K562 (cell line): ENCODE data around the gene CACNA1C. TPM values are rescaled to one million over a fixed set of nuclear protein-coding genes. Genes with fewer than 3 reads are reported as not detected.

Experiments
- ATAC-seq: fragments of 200-7000 bp; cut with Tn5 transposase; 3 replicates; pipeline ENCODE4 v1.9.1; 2020; ENCODE audit warnings: moderate library complexity
- BruUV-seq: library from RNA; stranded (reverse); fragments of 400-500 nt; replicated peaks from 2 replicates; lab custom pipeline; 2021; lab: Mats Ljungman, UMichigan
- CTCF ChIA-PET: fragments of 300-600 bp; formaldehyde crosslinking; extraction: SDS; loops from one replicate; lab custom pipeline; 2021; ENCODE audit warnings: low intra/inter-chr PET ratio; lab: Yijun Ruan, JAX
- POLR2A ChIA-PET: fragments of 300-600, 350-650 bp; sonication (Branson Sonifier 250); formaldehyde crosslinking; extraction: SDS; loops from one replicate; lab custom pipeline; 2021; ENCODE audit warnings: antibody characterized with exemption, inconsistent platforms; lab: Yijun Ruan, JAX
- DNase-seq, 4 experiments: peaks; one replicate each; pipeline versions ENCODE4 v3.0.0 to v3.0.0-alpha.2; 2011 to 2018; ENCODE audit warnings: low spot score in 3 of 4, mixed read lengths in 3 of 4; ENCODE audit errors: extremely low read depth in 1 of 4
- FAIRE-seq: peaks from 2 replicates; lab custom pipeline; 2011; peaks lifted over from hg19 to GRCh38; lab: Jason Lieb, UNC
- H2AFZ ChIP-seq: 2 replicates; pipeline ENCODE4 v1.6.0; 2011; ENCODE audit warnings: low read depth, low read length, control low read depth, inconsistent platforms
- H3K27ac ChIP-seq: fragments of 200-600 bp; 3 replicates; pipeline ENCODE4 v1.8.0; 2011; ENCODE audit warnings: low read depth, mild to moderate bottlenecking, control low read depth, inconsistent platforms, low read length, moderate library complexity, mixed read lengths; ENCODE audit errors: extremely low read depth
- H3K27me3 ChIP-seq, 2 experiments: fragments of 300-600 bp in 1 of 2; 2 replicates in 1 of 2; 3 replicates in 1 of 2; pipeline versions ENCODE4 v1.6.0 to v1.8.0; 2011; ENCODE audit warnings: inconsistent platforms in 2 of 2, low read length in 2 of 2, mild to moderate bottlenecking in 1 of 2, mixed read lengths in 1 of 2, moderate library complexity in 1 of 2; ENCODE audit not compliant: control insufficient read depth in 2 of 2, insufficient read depth in 2 of 2
- H3K36me3 ChIP-seq: fragments of 300-600 bp; 3 replicates; pipeline ENCODE4 v1.8.0; 2011; ENCODE audit warnings: mild to moderate bottlenecking, low read length, inconsistent platforms; ENCODE audit not compliant: control insufficient read depth, insufficient read depth
- H3K4me1 ChIP-seq, 2 experiments: fragments of 200-600 bp in 1 of 2; replicated peaks in 1 of 2; 2 replicates in 1 of 2; 3 replicates in 1 of 2; pipeline versions ENCODE4 v1.5.1 to v1.8.0; 2011; ENCODE audit warnings: inconsistent platforms in 2 of 2, low read length in 2 of 2, mild to moderate bottlenecking in 1 of 2, mixed read lengths in 1 of 2, moderate library complexity in 1 of 2; ENCODE audit not compliant: control insufficient read depth in 2 of 2, insufficient read depth in 2 of 2
- H3K4me2 ChIP-seq: 2 replicates; pipeline ENCODE4 v1.6.1; 2011; ENCODE audit warnings: low read length, control low read depth, inconsistent platforms, mixed read lengths; ENCODE audit not compliant: insufficient read depth
- H3K4me3 ChIP-seq: fragments of 200-600 bp; sonication (generic), shearing (Covaris generic); 2 replicates; pipeline ENCODE4 v1.5.1; 2016; ENCODE audit warnings: control low read depth, inconsistent platforms
- H3K79me2 ChIP-seq: fragments of 200-600 bp; 3 replicates; pipeline ENCODE4 v1.8.0; 2011; ENCODE audit warnings: low read length, inconsistent platforms; ENCODE audit not compliant: control insufficient read depth, insufficient read depth
- H3K9ac ChIP-seq, 2 experiments: 2 replicates each; pipeline versions ENCODE4 v1.6.0 to v1.6.1; 2011; ENCODE audit warnings: low read depth in 2 of 2, low read length in 2 of 2, control low read depth in 1 of 2, inconsistent platforms in 1 of 2, mild to moderate bottlenecking in 1 of 2, mixed read lengths in 1 of 2; ENCODE audit not compliant: insufficient read depth in 1 of 2
- H3K9me1 ChIP-seq: one replicate; pipeline ENCODE4 v1.6.0; 2011; ENCODE audit warnings: inconsistent platforms, mild to moderate bottlenecking, low read length, moderate library complexity; ENCODE audit not compliant: control insufficient read depth, insufficient read depth
- H3K9me3 ChIP-seq: replicated peaks from 2 replicates; pipeline ENCODE4 v1.5.1; 2011; ENCODE audit warnings: low read depth, low read length, inconsistent platforms; ENCODE audit not compliant: control insufficient read depth, insufficient read depth
- H4K20me1 ChIP-seq: replicated peaks from 2 replicates; pipeline ENCODE4 v1.6.1; 2011; ENCODE audit warnings: low read length, inconsistent platforms, mixed read lengths; ENCODE audit not compliant: control insufficient read depth, insufficient read depth
- FOS ChIP-seq: IDR thresholded peaks from 3 replicates; pipeline ENCODE4 v1.6.1; 2011; ENCODE audit not compliant: insufficient read length; ENCODE audit errors: extremely low read depth
- HSF4 ChIP-seq: fragments of 250-450 bp; sonication (Bioruptor Pico); IDR thresholded peaks from 2 replicates; pipeline ENCODE4 v2.1.2; 2022; ENCODE audit warnings: mild to moderate bottlenecking, moderate library complexity, borderline replicate concordance
- MED1 ChIP-seq: sonication (generic); formaldehyde crosslinking; IDR thresholded peaks from 2 replicates; pipeline ENCODE4 v1.8.1; 2023; ENCODE audit warnings: missing genetic modification reagents, borderline replicate concordance
- SMARCA4 ChIP-seq: fragments of 450-650 bp; IDR thresholded peaks from 2 replicates; pipeline ENCODE4 v1.6.1; 2016
- SNAPC5 ChIP-seq: fragments of 250-450 bp; sonication (Bioruptor Pico); IDR thresholded peaks from 2 replicates; pipeline ENCODE4 v1.8.0; 2021; ENCODE audit warnings: moderate library complexity, mild to moderate bottlenecking, inconsistent platforms
- TCF3 ChIP-seq: sonication (generic); formaldehyde crosslinking; IDR thresholded peaks from 2 replicates; pipeline ENCODE4 v1.4.0; 2020; ENCODE audit warnings: mild to moderate bottlenecking, missing genetic modification reagents
- THRA ChIP-seq: fragments of 450-650 bp; IDR thresholded peaks from 2 replicates; pipeline ENCODE4 v1.6.1; 2017; ENCODE audit warnings: mild to moderate bottlenecking, moderate library complexity
- ZKSCAN8 ChIP-seq: fragments of 200-800 bp; sonication (Bioruptor generic); IDR thresholded peaks from 2 replicates; pipeline ENCODE4 v1.6.1; 2016; ENCODE audit warnings: missing genetic modification characterization, missing compliant biosample characterization
- ZNF146 ChIP-seq: IDR thresholded peaks from one replicate; pipeline ENCODE4 v1.6.1; 2018; ENCODE audit warnings: missing compliant biosample characterization; ENCODE audit not compliant: unreplicated experiment
- ZNF551 ChIP-seq: fragments of 250-450 bp; sonication (Bioruptor Pico); IDR thresholded peaks from 2 replicates; pipeline ENCODE4 v1.5.0; 2021; ENCODE audit warnings: mild to moderate bottlenecking, moderate library complexity
- WGBS: fragments of 100-300 bp; shearing (Covaris generic); methylation state at CpG from one replicate; pipeline ENCODE4 v1.1.6; 2016; ENCODE audit warnings: low coverage, mixed read lengths; ENCODE audit not compliant: insufficient coverage; ENCODE audit errors: missing lambda C conversion rate; 5-methylcytosine and 5-hydroxymethylcytosine counted together
- in situ Hi-C: fragments of 300-500 bp; cut with MboI; formaldehyde crosslinking; loops from 4 replicates; pipeline ENCODE4 v1.15.0; 2018; ENCODE audit warnings: inconsistent platforms, mixed read lengths
- intact Hi-C: fragments of 100-400 bp; cut with micrococcal nuclease; formaldehyde crosslinking; loops from 2 replicates; pipeline ENCODE4 v1.14.2; 2022
- polyA plus RNA-seq, 8 experiments: library from polyadenylated mRNA; depleted of rRNA in 4 of 8; stranded (reverse) in 5 of 8; unstranded in 3 of 8; fragments of >200 nt; fragmentation: Nextera tagmentation in 2 of 8; fragmentation: Illumina TruSeq in 1 of 8; extraction: Ambion mirVana in 2 of 8; extraction: Trizol in 1 of 8; gene quantifications; 2 replicates each; pipeline versions ENCODE4 v1.2.1 to v1.2.3, GENCODE V29; 2011 to 2014; ENCODE audit warnings: inconsistent platforms in 1 of 8, missing spikeins in 1 of 8
- total RNA-seq, 7 experiments: library from RNA; depleted of rRNA in 6 of 7; stranded (reverse); fragments of >200 nt in 6 of 7; fragmentation: Illumina TruSeq in 2 of 7; extraction: Trizol in 2 of 7; gene quantifications; 2 replicates each; pipeline versions ENCODE4 v1.2.1 to v1.2.3, GENCODE V29; 2011 to 2021; ENCODE audit warnings: low replicate concordance in 1 of 7
- TF ChIP-seq, protein P1 (sequence below): fragments of 450-650 bp; formaldehyde crosslinking; IDR thresholded peaks from 2 replicates; pipeline ENCODE4 v1.4.0; 2020; ENCODE audit warnings: mild to moderate bottlenecking, moderate library complexity
- TF ChIP-seq, protein P2 (sequence below): fragments of 250-450 bp; sonication (Bioruptor Pico); IDR thresholded peaks from 2 replicates; pipeline ENCODE4 v1.5.0; 2021; ENCODE audit warnings: mild to moderate bottlenecking, moderate library complexity

CACNA1C gene
- total and polyA plus RNA-seq, 9 of the 15 experiments (the other 6 are each of a cell fraction or from before 2014, with no cell fraction given), result not detected

DNA sequence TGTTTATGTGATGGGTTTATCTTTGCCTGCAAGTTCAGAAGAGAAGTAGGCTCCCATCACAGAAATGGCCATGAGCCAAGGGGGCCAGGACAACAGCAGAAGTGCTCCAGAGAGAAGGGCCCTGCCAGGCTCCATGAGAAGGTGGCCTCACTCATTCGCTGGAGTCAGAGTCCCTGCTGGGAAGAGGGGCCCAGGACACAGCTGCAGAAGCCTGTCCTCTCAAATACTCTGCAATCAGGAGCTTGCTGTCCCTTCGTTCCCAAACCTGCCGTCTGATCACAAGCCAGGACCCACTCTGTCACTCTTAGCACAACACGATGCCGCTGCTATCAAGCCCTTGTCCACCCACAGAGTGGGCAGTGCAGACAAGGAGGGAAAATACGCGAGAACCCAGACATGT is 435.8 kb downstream of the CACNA1C start (continued):
- TF ChIP-seq THRA, result no peak
- TF ChIP-seq FOS, result no peak
- TF ChIP-seq, all 486 proteins: peak for 0

DNA sequence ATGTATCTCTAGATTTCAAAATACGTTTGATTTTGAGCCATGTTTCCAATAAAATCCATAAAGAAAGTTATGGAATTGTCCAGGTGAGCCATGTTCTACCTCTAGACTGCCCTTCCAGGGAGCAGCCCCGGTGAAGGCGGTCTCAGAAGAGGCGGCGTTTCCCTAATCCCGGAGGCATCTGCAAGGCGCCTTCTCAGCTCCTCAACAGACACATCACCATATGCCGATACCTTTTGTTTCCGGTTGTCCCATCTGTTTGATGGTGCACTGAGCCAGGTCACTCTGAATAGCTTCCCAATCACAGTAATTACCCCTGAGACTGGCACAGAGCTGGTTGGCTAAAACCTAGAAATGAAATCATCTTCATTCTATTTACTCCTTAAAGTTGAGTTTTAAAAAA is 436.5 kb downstream of the CACNA1C start:
- no peak overlapping the region for H3K27ac ChIP-seq
- peaks cover 0 to 21% of the 10 kb centered on the region in 2 experiments; a peak in 3 of 5 replicates for H3K27me3 ChIP-seq
- in situ Hi-C loops (no loop called here), intact Hi-C loops (no loop called here)
- no peaks in the 10 kb centered on the region for H3K4me1 ChIP-seq
- H3K9ac ChIP-seq, result no peak overlapping the region
- H3K36me3 ChIP-seq, result no peaks in the 10 kb centered on the region
- H3K9me1 ChIP-seq, result no peaks in the 10 kb centered on the region
- FAIRE-seq, result no peak
- ChIA-PET POLR2A (interaction anchor here (0.6 to 0.7 kb wide), 2 partner anchors 177 to 192 kb away, joined by 3 read pairs; no protein-coding TSS in a partner anchor), CTCF (no interaction called here)
- H3K9me3 ChIP-seq, result no peaks in the 10 kb centered on the region
- no peak overlapping the region for H2AFZ ChIP-seq
- H4K20me1 ChIP-seq, result no peaks in the 10 kb centered on the region; the same call in 1 of the 2 replicates
- no peak overlapping the region for H3K4me3 ChIP-seq
- H3K4me2 ChIP-seq, result no peak overlapping the region
- no peak for DNase-seq
- 3% methylated on average over 9 of the region's 9 CpGs for WGBS
- no peak for ATAC-seq
- no peaks in the 10 kb centered on the region for H3K79me2 ChIP-seq
- no TSS peak for BruUV-seq
- TF ChIP-seq ZNF146, result no peak
- TF ChIP-seq MED1 (CRISPR knock-in tag), result no peak
- TF ChIP-seq, protein P1, sequence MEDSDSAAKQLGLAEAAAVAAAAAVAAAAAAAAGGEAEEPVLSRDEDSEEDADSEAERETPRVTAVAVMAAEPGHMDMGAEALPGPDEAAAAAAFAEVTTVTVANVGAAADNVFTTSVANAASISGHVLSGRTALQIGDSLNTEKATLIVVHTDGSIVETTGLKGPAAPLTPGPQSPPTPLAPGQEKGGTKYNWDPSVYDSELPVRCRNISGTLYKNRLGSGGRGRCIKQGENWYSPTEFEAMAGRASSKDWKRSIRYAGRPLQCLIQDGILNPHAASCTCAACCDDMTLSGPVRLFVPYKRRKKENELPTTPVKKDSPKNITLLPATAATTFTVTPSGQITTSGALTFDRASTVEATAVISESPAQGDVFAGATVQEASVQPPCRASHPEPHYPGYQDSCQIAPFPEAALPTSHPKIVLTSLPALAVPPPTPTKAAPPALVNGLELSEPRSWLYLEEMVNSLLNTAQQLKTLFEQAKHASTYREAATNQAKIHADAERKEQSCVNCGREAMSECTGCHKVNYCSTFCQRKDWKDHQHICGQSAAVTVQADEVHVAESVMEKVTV (CRISPR knock-in tag), result no peak
- TF ChIP-seq ZNF551 (CRISPR knock-in tag), result no peak
- no peak for TF ChIP-seq ZKSCAN8
- no peak for TF ChIP-seq SMARCA4
- TF ChIP-seq, protein P2, sequence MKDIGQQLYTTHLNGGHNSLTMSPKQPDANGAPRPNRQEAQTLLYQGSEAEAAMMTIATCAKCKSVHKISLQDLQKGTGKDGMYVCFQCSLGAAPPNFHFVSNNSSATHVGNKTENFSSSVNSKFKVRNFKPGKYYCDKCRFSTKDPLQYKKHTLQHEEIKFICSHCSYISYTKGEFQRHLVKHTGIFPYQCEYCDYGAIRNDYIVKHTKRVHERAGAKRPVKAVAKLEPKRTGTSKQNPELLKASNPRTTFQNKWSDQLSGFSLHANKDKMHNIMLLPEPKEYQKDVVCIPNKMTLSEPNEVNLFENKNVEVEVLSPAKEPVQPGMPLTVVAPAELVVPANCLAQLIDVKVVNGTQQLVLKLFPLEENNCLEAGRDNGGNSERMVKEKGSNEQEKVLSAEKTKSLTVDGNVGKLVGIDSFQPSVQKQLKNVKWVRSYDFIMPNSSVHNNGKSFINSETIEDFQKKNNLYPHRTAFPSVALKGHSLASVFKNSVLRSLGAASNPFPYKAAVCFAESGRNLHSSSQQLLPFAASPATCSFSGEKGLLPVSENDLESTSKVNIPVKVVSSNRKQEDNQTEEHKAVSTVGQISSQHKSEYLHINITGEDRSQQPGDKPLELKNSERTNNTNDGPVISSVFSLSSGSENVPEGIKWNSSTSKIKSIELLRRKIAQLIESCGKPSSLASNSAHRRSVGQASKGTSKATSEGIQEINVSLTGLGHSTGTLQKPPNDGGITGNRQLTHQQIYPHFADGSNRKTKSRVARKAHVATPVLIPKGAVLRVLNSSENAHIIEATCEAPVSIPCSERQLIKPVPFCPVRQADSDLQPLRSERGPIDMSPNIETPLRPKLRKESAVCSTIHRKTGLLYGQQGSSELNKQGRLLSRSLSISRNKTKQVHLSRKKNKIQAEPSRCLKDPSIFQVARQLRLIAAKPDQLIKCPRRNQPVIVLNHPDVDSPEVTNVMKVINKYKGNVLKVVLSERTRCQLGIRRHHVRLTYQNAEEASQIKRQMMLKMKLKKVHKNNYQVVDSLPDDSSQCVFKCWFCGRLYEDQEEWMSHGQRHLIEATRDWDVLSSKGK (CRISPR knock-in tag), result no peak
- no peak for TF ChIP-seq HSF4 (CRISPR knock-in tag)
- TF ChIP-seq TCF3 (CRISPR knock-in tag), result no peak
- no peak for TF ChIP-seq SNAPC5 (CRISPR knock-in tag)
